ENCODE data around the gene PRDX1.

DNA sequence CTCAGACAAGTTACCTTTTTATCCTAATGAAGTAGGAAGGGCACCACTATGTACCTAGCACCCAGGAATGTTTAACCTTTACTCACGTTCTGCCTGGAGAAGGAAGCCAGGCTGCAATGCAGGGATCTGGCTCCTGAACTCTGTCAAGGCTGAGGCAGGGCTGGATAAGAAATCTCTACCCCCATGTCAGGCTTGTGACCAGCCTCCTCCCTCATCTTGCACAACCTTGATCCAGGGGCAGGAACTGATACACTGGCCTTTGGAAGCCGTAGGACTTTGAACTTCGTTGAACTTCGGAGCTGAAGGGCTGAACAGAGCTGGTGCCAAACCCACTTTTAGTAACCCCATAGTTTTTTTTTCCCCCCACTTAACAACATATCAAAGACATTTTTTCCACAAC lies 20.9 kb upstream of the PRDX1 start:
- TF ChIP-seq CTCF (IDR thresholded peaks at IDR 0.05) (no peak), POLR2A (IDR thresholded peaks at IDR 0.05) (no peak)
